SK-N-SH (cell line): ENCODE results near the gene NLRC5.

Source experiments
- EP300 ChIP-seq, 2 experiments: IDR thresholded peaks; 2 replicates each; pipeline versions ENCODE4 v1.4.0 to v1.6.1; 2012; ENCODE audit warnings: borderline replicate concordance in 1 of 2, low read depth in 1 of 2, low read length in 1 of 2
- EZH2phosphoT487 ChIP-seq: fragments of 200-600 bp; sonication (generic); IDR thresholded peaks from 2 replicates; pipeline ENCODE4 v1.6.1; 2017; ENCODE audit warnings: low read depth, mixed run types, mild to moderate bottlenecking, antibody characterized with exemption, moderate library complexity, borderline replicate concordance
- FOXJ3 ChIP-seq: sonication (generic); formaldehyde crosslinking; IDR thresholded peaks from 2 replicates; pipeline ENCODE4 v1.5.1; 2020; ENCODE audit warnings: mild to moderate bottlenecking, missing genetic modification reagents
- GABPA ChIP-seq: IDR thresholded peaks from 2 replicates; pipeline ENCODE4 v1.4.0; 2012; ENCODE audit warnings: low read depth, mild to moderate bottlenecking
- NFIC ChIP-seq: IDR thresholded peaks from 2 replicates; pipeline ENCODE4 v1.4.0; 2012; ENCODE audit warnings: borderline replicate concordance
- POLR2AphosphoS5 ChIP-seq: IDR thresholded peaks from 2 replicates; pipeline ENCODE4 v1.6.1; 2012; ENCODE audit warnings: low read depth, low read length
- REST ChIP-seq: IDR thresholded peaks from 2 replicates; pipeline ENCODE4 v1.6.1; 2012; ENCODE audit warnings: mild to moderate bottlenecking, low read depth, low read length, moderate library complexity
- RFX5 ChIP-seq: IDR thresholded peaks from 2 replicates; pipeline ENCODE4 v1.6.1; 2012; ENCODE audit warnings: mild to moderate bottlenecking, improper control_type of control experiment, low read length
- USF2 ChIP-seq: fragments of 150-350 bp; IDR thresholded peaks from 2 replicates; pipeline ENCODE4 v1.6.1; 2017; ENCODE audit warnings: antibody characterized with exemption, low read length, low read depth, borderline replicate concordance
- ZBTB33 ChIP-seq: IDR thresholded peaks from 2 replicates; pipeline ENCODE4 v1.4.0; 2012; ENCODE audit warnings: low read depth, borderline replicate concordance

GRCh38 chr16:56985288-56985961 lies 3.9 kb upstream of the NLRC5 start:
- TF ChIP-seq ZBTB33 (no peak), RFX5 (no peak), POLR2AphosphoS5 (peak; percentile 80), EZH2phosphoT487 (no peak), USF2 (no peak), GABPA (no peak), REST (no peak), NFIC (no peak), EP300 (IDR thresholded peaks at IDR 0.05; ENCODE audit: borderline replicate concordance in 1 of 2, low read depth in 1 of 2, low read length in 1 of 2) (no peak), FOXJ3 (CRISPR knock-in tag) (no peak)
